ENCODE data around the gene MACO1. TPM values are rescaled to one million over a fixed set of nuclear protein-coding genes. Genes with fewer than 3 reads are reported as not detected.
A peak's percentile ranks its signal among the peaks of the same experiment; 100 is the strongest.
"Not testable (repeated sequence)": the region's sequence is repeated elsewhere in the genome, so short reads cannot be mapped to it uniquely, and the experiment has no call there.

Gene MACO1
- polyA plus RNA-seq (2012; ENCODE audit: missing spikeins), result 10.7 TPM

DNA sequence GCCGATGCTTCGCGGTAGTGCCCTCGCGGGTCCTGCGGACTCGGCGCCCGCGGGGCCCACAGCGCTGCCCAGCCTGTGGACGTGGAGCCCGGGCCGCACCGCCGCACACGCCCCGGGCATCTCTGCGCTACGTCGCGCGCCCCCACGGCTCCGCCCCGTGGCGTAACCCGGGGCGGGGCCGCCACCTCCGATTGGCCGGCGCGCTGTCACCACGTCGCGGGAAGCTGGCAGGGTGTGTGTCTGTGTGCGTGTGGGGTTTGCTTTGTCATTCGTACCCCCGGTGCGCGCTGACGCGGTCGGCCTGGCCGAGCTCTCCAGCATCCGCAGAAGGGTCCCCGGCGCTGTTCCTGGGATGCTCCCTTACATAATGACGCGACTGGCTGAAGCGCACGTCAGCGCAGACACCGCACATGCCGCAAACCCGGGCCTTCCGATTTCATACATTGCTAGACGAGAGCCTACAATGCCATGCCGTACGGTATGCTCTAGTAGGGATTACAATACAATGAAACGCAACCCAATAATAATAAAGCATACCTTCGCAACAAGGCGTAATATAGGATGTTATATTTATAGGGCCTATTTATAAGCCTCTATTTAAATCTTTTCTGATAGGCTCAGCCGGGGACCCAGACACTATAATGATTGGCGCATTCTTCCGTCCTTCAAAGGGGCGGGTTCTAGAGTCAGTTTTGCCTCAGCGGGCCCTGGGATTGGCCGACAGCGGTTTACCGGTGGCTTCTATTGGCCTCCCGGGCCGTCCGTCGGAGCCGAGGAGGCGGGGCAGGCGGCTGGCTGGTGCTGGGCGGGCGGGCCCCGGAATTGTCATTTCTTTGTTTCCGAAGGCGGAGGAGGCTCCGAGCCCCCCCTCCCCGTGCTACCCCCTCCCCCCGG lies at the start of gene MACO1:
MACO1 (plus strand) TSS at position 825 of the 894 bp plus-strand sequence. CDS start 202 bp downstream, outside the sequence.
- DNase-seq (ENCODE audit: insufficient read length) (peak; percentile 82), FAIRE-seq (peak; percentile 99)
- TF ChIP-seq TAF1 (IDR thresholded peaks at IDR 0.05; ENCODE audit: borderline replicate concordance, low read depth, low read length) (peak; percentile 87), POLR2A (IDR thresholded peaks at IDR 0.05; ENCODE audit: low read depth, low read length) (peak; percentile 84), POLR2AphosphoS5 (IDR thresholded peaks at IDR 0.05; ENCODE audit: low read depth, low read length) (peak; percentile 90)

GRCh38 chr1:25382543-25382942 lies 48.2 kb upstream of the MACO1 start:
- FAIRE-seq; DNase-seq (ENCODE audit: insufficient read length): not testable (repeated sequence)

- FAIRE-seq; DNase-seq (ENCODE audit: insufficient read length): not testable (repeated sequence)
Measured at GRCh38 chr1:25383090-25383489, 47.6 kb upstream of the MACO1 start.

DNA sequence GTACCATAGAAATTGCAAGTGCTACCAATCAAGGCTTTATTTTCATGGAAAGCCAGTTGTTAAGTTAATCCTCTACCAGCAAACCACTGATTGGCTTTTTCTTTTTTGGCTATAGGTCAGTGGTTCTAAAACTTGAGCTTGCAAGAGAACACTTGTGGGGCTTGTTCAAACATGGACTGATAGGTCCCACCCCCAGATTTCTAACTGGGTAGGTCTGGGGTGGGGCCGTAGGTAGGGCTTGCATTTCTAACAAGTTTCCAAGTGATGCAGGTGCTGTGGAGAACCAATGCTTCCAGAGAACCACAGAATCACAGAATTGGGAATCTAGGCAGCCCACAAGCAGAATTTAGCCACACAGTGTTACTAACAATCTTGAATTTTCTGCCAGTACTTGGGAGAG lies 46.8 kb upstream of the MACO1 start:
- not testable (repeated sequence) for FAIRE-seq; DNase-seq (ENCODE audit: insufficient read length)

DNA sequence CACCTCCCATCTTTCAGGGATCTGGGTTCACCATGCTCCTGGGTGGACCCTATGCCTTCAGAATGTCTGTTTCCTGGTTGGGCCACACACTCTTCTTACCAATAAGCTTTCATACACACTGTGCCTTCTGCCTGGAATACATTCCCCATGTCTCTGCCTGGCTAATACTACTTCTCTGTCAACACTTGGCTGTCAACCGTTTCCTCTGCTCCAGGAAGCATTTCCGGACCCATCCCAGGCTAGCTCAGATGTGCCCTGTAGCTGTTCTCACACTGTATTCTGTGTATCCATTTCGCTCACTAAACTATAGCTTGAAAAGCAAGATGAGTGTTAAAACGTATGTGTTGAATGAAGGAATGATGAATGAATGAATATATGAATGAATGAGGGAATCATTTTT lies 43.6 kb upstream of the MACO1 start:
- FAIRE-seq; DNase-seq (ENCODE audit: insufficient read length): not testable (repeated sequence)

GRCh38 chr1:25388691-25389090 lies 42.0 kb upstream of the MACO1 start:
- not testable (repeated sequence) for DNase-seq (ENCODE audit: insufficient read length); FAIRE-seq

- DNase-seq (ENCODE audit: insufficient read length); FAIRE-seq: not testable (repeated sequence)
Measured at GRCh38 chr1:25389721-25390120, 41.0 kb upstream of the MACO1 start.

DNA sequence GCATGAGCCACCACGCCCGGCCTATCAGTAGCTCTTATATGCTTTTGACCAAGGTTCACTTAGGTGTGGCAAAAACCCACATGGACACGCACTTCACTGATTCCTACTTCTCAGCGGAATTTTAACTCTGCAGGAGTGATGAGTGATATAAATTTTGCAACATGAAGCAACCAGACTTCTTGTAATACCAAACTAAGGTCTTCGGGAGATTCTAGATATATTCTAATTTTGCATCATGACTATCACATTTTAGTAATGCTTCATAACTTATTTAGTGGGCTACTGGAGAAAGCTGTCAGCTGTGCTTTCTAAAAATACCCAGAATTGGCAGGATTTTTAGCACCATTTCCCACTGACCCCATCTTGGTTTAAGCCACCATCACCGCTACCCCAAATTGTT lies 37.9 kb upstream of the MACO1 start:
- TF ChIP-seq POLR2AphosphoS5 (IDR thresholded peaks at IDR 0.05; ENCODE audit: low read depth, low read length) (no peak), POLR2A (IDR thresholded peaks at IDR 0.05; ENCODE audit: low read depth, low read length) (no peak), TAF1 (IDR thresholded peaks at IDR 0.05; ENCODE audit: borderline replicate concordance, low read depth, low read length) (no peak)
- DNase-seq (ENCODE audit: insufficient read length) (no peak), FAIRE-seq (no peak)

- FAIRE-seq, result peak; percentile 84
- not testable (repeated sequence) for DNase-seq (ENCODE audit: insufficient read length)
Measured at GRCh38 chr1:25397549-25397948, 33.1 kb upstream of the MACO1 start.

GRCh38 chr1:25398079-25398478 lies 32.6 kb upstream of the MACO1 start:
- DNase-seq (ENCODE audit: insufficient read length); FAIRE-seq: not testable (repeated sequence)

DNA sequence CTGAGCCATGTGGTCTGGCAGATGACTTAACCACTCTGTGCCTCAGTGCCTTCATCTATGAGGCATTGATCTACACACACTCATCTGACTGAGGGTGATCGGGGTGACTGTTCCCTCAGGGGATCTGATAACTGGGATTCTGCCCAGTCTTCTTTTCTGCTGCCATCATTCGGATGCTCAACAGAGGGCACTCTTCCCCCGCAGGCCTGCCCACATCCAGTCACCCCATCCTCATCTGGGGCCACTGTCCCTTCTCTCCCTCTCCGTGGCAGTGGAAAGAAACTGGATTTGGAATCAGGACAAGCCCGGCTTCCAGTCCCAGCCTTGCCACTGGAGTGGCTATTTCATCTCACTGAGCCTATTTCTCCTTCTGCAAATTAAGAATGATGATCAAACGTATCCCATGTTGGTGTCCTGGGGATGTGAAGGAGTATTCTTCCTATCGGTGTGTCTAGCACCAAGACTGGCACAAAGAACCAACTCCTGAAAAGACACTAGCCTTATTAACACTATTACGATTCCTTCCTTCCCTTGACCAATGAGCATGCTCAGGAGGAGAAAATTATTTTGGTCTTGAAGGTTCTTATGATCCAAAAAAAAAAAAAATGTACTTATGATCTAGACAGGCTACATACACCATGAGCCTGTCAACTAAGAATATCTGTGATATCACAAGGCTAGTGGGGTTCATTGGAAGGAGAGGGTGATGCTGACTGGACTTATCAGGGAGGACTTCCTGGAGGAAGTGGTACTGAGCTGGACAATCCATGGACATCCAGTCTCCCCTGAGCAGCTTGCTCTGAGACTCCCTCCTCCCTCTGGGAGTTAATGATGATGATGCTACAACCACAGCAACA lies 27.5 kb upstream of the MACO1 start:
- FAIRE-seq, result peak; percentile 78
- not testable (repeated sequence) for DNase-seq (ENCODE audit: insufficient read length)

DNA sequence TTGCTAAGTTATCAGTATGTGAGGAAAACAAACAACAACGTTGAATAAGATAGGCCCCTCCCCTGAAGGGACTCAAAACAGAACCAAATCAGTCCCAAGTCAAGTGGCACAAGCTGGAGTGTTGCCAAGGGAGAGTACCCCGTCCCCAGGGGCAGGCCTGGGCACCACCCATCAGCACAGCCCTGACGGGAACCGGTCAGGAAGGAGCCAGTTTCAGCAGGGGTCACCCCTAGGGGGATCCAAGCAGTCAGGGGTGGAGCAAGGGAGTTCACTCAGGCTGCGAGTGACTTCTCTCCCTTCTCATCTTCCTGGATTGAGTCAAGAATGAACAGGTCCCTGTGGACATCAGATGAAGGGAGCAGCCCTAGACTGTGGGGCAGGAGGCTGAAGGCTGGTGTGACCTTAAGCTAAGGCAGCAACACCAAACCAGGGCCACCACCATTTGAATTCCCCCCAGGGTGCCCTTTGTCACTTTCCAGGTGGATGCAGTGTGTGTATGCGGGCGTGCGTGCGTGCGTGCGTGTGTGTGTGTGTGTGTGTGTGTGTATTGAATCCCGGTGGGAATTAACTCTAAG lies 24.9 kb upstream of the MACO1 start:
- FAIRE-seq; DNase-seq (ENCODE audit: insufficient read length): not testable (repeated sequence)

DNA sequence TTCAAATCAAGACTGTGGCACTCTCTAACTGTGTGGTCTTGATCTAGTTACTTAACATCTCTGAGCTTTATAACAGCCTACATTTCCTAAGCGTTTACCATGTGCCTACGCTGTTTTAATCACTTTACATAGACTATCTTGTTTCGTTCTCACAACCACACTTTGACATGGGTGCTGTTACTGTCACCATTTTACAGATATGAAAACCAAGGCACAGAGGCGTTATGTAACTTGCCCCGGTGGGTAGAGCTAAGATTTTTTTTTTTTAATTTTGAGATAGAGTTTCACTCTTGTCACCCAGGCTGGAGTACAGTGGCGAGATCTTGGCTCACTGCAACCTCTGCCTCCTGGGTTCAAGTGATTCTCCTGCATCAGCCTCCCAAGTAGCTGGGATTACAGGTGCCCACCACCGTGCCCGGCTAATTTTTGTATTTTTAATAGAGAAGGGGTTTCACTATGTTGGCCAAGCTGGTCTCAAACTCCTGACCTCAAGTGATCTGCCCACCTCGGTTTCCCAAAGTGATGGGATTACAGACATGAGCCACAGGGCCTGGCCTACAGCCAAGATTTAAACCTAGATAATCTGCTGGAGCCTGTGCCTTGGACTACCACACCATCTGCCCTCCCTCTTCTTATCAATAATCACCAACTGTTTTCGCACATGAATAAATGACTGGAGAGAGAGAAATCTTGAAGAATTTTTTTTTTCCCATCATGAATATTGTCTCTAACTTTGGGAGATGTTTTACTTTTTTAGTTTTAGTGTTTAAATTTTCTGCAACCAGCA lies 20.9 kb upstream of the MACO1 start:
- not testable (repeated sequence) for FAIRE-seq; DNase-seq (ENCODE audit: insufficient read length)

DNA sequence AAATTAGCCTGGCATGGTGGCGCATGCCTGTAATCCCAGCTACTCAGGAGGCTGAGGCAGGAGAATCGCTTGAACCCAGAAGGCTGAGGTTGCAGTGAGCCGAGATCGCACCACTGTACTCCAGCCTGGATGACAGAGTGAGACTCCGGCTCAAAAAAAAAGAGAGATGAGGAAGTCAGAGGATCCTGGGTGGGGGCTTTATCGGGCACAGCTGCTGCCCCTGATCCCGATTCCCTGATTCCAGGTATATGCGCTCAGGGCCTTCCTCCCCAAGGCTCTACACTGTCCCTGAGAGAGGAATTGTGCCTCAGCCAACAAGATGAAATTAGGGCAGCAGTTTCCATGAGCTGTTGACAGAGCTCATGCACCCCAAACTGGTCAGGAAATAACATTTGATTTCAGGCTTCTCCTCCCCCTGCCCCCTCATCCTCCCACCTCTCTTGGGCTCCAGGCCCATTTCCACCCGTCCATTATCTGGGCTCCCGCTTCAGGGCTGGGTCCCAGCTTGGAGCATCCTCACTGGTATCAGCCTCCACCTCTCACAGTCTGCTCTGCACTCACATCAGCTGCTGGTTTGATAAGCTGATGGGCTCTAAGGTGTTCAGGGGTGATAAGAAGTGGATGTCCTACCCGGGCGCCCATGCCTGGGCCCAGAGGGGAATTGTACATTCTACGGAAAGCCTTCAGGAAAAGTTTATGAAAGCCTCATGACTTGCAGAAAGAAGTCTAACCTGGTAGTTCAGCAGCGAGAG lies 17.6 kb upstream of the MACO1 start:
- not testable (repeated sequence) for DNase-seq (ENCODE audit: insufficient read length)
- peak; percentile 42 for FAIRE-seq

- not testable (repeated sequence) for DNase-seq (ENCODE audit: insufficient read length); FAIRE-seq
Measured at GRCh38 chr1:25414157-25414556, 16.5 kb upstream of the MACO1 start.

DNA sequence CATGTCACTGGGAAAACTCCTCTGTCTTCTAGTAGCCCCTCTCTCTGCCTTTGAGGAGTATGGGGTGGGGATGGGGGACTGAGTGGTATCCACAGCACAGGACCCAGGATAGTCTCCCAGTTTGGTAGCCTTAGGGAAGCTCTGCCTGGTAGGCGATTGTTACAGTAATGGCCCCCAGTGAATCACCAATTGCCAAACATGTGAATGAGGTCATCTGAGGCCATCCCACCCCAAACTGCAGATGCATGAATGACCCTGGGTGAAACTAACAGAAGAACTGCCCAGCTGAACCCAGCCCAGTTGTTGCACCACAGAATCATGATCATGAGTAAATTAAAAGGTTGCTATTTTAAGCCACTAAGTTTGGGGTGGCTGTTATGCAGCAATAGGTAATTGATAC lies 16.1 kb upstream of the MACO1 start:
- DNase-seq (ENCODE audit: insufficient read length); FAIRE-seq: not testable (repeated sequence)

DNA sequence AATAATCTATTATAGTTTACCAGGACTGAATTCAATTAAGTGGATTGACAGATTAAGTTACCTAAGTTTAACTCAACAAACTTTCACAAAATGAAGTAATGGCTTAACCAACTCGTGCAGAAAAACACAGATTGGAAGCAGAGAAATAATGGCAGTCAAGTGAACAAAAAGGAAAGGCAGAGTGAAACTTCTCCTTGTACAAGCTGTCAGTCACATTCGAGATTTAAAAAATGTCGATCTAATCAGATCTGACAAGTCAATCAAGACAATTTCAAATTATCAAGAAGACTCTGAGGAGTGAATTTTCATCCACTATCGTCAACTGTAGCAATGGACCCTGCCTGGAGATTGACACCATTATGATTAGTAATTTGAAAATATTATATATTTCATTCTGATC lies 13.4 kb upstream of the MACO1 start:
- not testable (repeated sequence) for FAIRE-seq; DNase-seq (ENCODE audit: insufficient read length)

DNA sequence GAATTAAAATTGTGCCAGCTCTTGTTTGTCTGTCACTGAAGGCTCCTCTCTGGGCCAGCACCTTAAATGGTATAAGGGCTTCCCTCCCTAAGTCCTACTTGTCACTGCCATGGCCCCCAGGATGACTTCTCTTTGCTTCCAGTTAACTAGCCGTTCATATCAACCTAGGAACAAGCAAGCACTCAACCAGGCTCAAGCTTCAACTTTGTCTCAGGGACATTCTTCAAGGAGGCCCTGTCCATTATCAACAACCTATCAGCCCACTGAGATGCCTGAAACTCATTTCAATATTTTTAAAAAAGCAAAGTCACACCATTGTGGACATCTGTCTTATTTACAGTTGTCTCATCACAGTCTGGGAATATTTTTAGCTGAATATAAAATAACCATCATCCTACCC lies 11.4 kb upstream of the MACO1 start:
- not testable (repeated sequence) for DNase-seq (ENCODE audit: insufficient read length); FAIRE-seq

All from GM12892 (cell line).